GM21723 (cell line): ENCODE measurements around the gene IL6R.
"Not testable (repeated sequence)": the region's sequence is repeated elsewhere in the genome, so short reads cannot be mapped to it uniquely, and the experiment has no call there.

Experiments used
- ATAC-seq: cut with Tn5 transposase; IDR thresholded peaks from one replicate; pipeline ENCODE4 v1.9.1; 2021; ENCODE audit warnings: mild to moderate bottlenecking, moderate library complexity; ENCODE audit not compliant: unreplicated experiment

Gene IL6R

DNA sequence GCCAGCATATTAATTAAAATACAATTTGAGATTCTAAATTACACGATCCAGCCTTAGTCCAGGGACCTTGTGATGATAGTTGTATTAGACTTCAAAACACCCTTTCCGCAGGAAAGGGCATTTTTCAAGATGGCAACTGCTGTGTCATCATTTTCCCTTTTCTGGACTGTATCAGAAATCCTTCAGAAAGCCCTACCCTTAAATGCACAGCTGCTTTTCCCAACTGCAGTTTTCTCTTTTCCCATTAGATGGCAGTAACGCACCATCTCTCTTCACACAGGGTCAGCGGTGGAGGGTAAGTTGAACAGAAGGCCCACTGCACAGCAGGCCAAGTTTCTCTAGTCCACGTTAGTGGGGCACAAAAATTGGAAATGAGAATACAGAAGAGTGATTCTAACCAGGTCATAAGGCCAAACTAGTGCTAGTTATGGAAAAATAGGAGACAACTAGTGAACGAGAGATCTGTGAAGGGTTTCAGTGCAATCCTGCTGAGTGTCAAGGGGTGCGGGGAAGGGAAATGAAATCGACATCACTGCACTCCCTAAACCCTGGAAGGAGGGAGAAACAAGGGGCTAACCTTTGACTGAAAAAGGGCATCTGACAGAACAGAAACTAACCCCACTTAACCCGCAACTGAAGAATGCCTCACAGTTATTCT, 74.8 kb downstream of the IL6R start:
- ATAC-seq, result no peak

DNA sequence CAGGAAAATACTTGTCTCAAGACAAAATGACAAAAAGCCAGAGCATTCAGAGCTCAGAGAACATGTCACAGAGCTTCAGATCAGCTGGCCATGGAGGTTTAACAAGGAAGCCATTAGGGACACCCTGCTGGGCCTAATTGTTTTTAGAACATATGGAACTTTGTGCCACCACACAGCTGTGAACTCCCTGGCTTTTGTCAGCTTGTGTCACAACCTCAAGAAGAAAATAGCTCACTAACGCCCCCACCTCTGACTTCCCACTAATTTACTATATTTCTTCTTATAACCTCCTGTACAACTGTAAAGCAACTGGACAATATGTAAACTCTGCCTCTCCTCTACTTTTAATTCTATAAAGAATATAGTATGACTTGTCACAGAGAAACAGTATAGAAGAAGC, 75.9 kb downstream of the IL6R start:
- ATAC-seq, result no peak

GRCh38 chr1:154483941-154484803, 79.0 kb downstream of the IL6R start:
- no peak for ATAC-seq

- ATAC-seq, result no peak
These were observed 80.0 kb downstream of the IL6R start for GRCh38 chr1:154485106-154485505.

DNA sequence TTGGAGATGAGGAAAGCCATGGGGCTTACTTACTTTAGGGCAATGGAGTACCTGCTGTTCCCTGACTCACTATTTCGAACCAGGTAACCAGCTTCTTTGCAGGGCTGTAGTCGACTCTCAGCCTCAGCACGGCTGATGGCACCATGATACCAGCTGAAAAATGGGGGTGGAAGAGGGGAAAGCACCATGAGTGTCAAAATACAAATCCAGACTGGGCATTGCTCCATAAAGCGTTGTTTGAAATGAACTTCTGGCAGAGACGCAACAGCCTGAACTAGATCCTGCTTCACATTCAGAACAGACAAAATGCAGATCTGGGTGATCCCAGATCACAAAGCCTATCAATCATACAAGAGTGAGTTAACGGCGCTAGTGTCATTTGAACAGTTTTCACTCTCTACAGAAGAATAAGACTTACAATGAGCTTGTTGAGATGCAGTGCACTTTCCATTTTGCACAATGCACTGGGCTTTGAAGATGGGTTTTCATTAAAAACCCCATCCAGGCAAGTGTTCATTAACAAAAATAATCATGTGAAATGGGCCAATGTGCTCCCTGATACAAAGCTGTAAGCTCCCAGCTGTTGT, 80.9 kb downstream of the IL6R start:
- no peak for ATAC-seq

GRCh38 chr1:154486756-154487155, 81.6 kb downstream of the IL6R start:
- not testable (repeated sequence) for ATAC-seq

GRCh38 chr1:154488922-154489321, 83.8 kb downstream of the IL6R start:
- ATAC-seq, result no peak

DNA sequence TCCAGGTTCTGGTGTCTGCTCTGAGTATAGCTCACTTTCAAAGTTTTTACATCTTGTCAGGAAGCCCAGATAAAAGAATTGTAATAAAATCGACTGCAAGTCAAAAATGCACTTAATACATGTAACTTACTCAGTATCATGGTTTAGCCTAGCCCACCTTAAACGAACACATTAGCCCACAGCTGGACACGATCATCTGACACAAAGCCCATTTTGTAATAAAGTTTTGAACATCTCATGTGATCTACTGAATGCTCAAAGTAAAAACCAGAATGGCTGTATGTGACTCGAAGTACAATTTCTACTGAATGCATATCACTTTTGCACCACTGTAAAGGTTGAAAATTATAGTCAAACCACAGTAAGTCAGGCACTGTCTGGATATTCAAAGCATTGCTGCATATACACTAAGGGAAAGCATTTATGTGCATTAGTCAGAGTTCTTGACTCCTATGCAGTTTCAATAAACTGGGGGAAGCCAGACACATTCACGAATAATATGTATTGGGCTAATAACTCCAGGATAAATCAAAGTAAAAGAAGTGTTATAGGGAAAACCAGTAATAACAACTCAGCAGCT, 84.6 kb downstream of the IL6R start:
- no peak for ATAC-seq

DNA sequence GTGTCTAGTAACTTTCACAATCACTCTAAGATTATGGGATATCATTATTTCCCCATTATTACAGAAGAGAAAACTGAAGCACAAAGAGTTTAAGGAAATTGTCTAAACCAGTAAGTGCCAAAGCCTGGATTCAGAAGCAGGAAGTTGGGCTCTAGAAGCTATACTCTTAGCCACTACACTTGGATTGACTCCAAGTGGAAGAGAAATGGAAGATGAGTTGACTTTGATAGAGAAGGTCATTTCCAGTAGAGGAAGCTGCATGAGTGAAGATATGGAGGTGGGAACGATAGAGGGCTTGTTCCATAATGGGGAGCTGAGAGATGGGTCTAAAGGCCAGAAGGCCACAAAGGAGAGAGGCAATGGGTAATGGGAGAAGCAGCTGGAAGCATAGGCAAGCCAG, 85.2 kb downstream of the IL6R start:
- no peak for ATAC-seq

DNA sequence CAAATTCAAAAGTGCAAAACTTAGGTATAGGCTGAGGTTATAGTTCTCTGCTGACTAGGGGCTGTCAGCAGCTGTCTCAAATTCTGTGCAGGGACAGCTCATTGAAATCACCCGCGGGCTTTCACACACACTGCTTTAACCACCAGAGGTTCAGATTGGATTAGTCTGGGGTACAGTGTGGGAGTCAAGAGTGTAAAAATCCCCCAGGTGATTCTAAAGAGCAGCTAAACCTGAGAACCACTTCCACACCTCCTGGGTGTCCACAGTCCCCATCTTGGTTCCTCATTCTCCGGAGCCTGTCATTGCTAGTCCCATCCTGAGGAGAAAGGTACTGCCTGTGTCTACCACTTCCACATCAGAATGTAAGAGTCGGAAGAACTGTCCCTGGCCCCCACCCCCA, 87.0 kb downstream of the IL6R start:
- ATAC-seq, result peak; percentile 39

GRCh38 chr1:154493276-154493675, 88.1 kb downstream of the IL6R start:
- ATAC-seq, result no peak

GRCh38 chr1:154495496-154496273, 90.5 kb downstream of the IL6R start:
- no peak for ATAC-seq

DNA sequence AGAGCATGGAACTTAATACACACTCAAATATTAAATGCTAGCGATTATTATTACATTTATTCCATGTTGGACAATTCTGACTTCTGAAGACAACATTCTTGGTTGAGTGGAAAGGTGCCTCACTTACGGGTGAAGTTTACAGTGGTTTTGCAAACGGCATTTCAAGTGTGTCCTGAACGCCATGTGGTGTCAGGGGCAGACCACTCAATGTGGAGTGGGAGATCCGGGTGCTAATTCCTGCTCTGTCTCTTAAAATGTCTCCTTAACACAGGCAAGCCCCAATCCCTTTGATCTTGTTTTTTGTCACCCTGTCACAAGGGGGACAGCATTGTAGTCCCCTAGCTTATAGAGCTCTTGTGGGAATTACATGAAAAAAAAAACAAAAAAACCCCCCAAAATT, 91.2 kb downstream of the IL6R start:
- no peak for ATAC-seq

DNA sequence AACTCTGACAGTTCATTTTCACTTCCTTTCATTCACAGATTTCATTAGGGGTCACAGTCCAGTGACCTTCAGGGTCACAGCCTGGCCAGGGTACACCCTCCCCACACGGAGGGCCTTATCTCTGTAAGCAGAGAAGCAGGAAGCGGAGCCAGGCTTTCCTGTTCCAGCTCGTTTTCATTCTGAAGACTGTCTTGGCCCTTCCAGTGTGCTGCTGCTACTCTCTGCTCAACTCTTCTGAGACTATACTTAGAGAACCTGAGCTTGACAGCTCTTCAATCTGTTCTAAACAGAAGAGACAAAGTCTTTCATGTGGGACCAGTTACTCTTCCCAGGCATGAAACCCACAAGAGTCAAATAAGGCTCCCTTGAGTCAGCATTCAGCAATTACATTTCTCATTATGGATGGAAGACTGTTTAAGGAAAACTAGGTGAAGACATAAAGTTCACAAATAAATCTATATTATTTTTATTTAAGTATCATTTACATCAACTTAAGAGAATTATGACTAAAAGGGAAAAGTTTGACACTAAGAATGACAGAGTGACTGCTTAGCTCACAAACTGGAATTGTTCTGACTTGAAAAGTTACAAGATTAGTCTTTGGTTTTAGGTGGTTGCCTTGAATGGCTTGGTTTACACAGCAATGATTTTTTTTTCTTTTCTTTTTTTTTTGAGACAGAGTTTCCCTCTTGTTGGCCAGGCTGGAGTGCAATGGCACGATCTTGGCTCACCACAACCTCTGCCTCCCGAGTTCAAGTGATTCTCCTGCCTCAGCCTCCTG, 92.1 kb downstream of the IL6R start:
- ATAC-seq, result no peak

GRCh38 chr1:154499446-154499845, 94.3 kb downstream of the IL6R start:
- no peak for ATAC-seq

DNA sequence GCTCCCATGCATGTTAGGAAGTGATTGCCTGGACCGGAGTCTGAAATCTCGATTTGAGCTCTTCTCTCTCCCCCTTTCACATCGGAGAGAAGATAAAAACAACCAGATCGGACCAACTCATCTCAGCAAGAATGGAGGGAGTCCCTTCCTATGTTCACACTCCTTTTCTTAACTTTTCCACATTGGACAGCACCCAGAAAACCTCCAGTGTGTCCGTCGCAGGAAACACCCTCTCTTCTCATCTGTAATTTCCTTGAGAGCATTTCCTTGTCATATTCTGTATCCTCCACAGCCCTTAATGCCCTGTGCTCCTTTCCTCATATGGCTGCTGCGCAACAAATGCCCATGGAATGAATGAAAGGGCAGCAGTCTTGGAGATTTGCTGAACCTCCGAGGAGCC, 95.4 kb downstream of the IL6R start:
- no peak for ATAC-seq

DNA sequence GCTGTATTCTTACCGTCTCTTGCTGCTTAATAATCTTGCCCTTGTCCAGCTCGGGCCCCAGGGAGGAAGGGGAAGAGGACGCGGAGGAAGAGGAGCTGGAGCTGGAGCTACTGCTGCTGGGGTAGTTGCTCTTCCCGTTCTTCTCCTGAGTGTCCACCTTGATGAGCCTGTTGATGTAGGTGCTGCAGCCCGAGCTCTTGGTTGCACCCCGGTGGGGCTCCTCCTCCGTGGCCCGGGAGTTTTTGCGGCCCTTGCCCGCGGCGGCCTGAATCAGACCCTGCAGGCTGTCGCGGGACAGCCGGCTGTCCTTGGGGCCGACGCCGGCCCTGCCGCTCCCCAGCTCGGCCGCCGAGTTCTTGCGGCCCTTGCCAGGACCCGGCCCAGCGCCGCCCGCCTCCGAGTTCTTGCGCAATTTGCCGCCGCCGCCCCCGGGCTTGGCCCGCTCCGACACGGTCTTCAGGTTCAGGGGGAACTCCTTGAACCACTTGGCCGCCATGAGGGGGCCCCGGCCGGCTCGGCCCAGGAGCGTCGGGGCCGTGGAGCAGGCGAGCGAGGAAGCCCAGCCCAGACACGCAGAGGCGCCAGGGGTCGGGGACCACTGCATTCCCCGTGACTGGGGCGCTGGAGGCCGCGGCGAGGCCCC, 96.4 kb downstream of the IL6R start:
- no peak for ATAC-seq

GRCh38 chr1:154502066-154502743, 97.1 kb downstream of the IL6R start, which contains the start of the genes SHE and TDRD10:
TSS of gene SHE (minus strand) at chr1:154502412. CDS start at chr1:154502026, 386 bp downstream.
TSS of gene TDRD10 (plus strand) at chr1:154502219. CDS start at chr1:154506904, 4,685 bp downstream.
- no peak for ATAC-seq

DNA sequence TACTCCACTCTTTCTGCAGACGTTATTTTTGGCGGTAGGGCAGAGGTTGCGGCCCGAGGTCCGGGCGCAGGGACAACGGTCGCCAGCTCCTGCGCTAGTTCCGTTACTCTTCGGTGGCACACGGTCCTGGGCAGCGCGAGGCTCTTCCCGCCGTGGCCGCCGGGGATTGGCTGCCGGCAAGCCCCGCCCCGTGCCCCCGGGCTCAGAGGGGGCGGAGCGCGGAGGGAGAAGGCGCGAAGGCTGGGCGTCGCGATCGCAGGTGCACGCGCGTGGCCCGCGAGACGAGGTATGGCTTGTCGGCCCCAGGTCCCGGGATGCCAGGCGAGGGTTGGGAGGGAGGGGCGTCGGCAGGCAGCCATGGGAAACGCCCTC, 97.6 kb downstream of the IL6R start:
- no peak for ATAC-seq
